CD4-positive, alpha-beta T cell treated with Interleukin-17A for 4 hours (primary cell): Measurements from ENCODE around the gene IRF2BP2.

Experiments
- DNase-seq: peaks from one replicate; pipeline ENCODE4 v3.0.0-alpha.2; 2020; ENCODE audit warnings: mixed read lengths

The IRF2BP2 gene

GRCh38 chr1:234612352-234613127 is 2.6 kb upstream of the IRF2BP2 start:
- DNase-seq, result peak; percentile 88

- peak; percentile 18 for DNase-seq
Observed at GRCh38 chr1:234611847-234612351, 1.9 kb upstream of the IRF2BP2 start.

GRCh38 chr1:234611225-234611846 is 1.4 kb upstream of the IRF2BP2 start:
- peak; percentile 72 for DNase-seq

GRCh38 chr1:234610666-234611224 is 767 bp upstream of the IRF2BP2 start:
- DNase-seq, result peak; percentile 90

- DNase-seq, result no peak
Observed at GRCh38 chr1:234609691-234610042, 311 bp downstream of the IRF2BP2 start.

- peak; percentile 73 for DNase-seq
Observed at GRCh38 chr1:234608911-234609690, 877 bp downstream of the IRF2BP2 start.

- peak; percentile 80 for DNase-seq
Observed at GRCh38 chr1:234608025-234608910, 1.7 kb downstream of the IRF2BP2 start.

- DNase-seq, result peak; percentile 28
Observed at GRCh38 chr1:234607109-234608024, 2.6 kb downstream of the IRF2BP2 start.

GRCh38 chr1:234606784-234607108 is 3.2 kb downstream of the IRF2BP2 start:
- DNase-seq, result no peak

GRCh38 chr1:234605983-234606783 is 3.8 kb downstream of the IRF2BP2 start:
- peak; percentile 56 for DNase-seq

GRCh38 chr1:234605399-234605982 is 4.5 kb downstream of the IRF2BP2 start:
- no peak for DNase-seq

- no peak for DNase-seq
Observed at GRCh38 chr1:234604495-234605398, 5.2 kb downstream of the IRF2BP2 start.

GRCh38 chr1:234603221-234604204 is 6.5 kb downstream of the IRF2BP2 start:
- no peak for DNase-seq

GRCh38 chr1:234602334-234603220 is 7.4 kb downstream of the IRF2BP2 start:
- peak; percentile 19 for DNase-seq

GRCh38 chr1:234601301-234602017 is 8.5 kb downstream of the IRF2BP2 start:
- DNase-seq, result peak; percentile 46
